ENCODE measurements around the gene DDIT4.

DNA sequence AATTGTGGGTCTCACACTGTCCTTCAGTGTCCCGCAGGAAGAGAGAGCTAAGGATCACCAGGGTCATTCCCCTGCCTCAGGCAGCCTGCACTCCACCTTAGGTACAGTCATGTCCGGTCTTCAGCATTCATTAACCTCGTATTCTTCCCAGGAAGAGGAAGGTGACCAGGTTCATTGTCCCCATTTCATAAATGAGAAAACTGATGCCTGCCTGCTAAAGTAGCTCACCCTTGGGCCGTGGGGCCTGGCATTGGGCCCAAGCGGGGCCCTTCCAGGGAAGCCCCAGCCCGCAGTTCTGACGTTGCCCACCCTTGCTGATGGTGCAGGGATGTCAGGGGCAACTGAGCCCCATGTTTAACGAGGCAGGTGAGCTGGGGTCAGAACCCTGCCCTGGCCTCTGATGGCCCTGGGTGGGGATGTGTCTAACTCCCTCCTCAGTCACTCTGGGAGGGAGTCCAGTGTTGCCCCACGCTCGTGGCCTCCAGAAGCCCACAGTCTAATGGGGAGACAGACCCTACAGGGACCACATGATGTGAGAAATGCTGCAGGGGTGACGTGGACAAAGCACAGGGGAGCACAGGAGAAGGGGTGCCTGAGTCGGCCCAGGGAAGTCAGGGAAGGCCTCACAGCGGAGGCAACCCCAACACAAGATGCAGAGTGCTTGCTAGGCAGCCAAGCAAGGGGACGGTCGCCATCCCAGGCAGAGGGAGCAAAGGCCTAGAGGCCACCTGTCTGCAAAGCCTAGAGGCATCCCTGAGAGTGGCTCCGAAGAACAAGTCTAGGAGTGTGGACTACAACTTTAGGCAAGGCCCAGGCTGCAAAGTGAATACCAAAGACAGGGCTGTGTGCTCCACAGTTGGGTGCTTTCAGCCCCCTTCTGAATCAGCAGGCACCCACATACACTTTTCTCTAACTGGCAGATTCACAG lies 25.1 kb downstream of the DDIT4 start:
- no peak for TF ChIP-seq EZH2 (IDR thresholded peaks at IDR 0.05; ENCODE audit: insufficient read depth, poor library complexity, severe bottlenecking)
- no peak for TF ChIP-seq EZH2phosphoT487 (IDR thresholded peaks at IDR 0.05; ENCODE audit: insufficient read depth, low read depth)
